Upper lobe of left lung (tissue), 4 donors: ENCODE measurements around the gene CCER1.
A peak's percentile ranks its signal among the peaks of the same experiment; 100 is the strongest.

ENCODE experiments used
- EP300 ChIP-seq, 4 donors: sonication (generic); formaldehyde crosslinking; IDR thresholded peaks; one replicate each; pipeline ENCODE4 v1.5.1; 2017; ENCODE audit warnings: antibody characterized with exemption in 4 of 4, control low read depth in 2 of 4
- POLR2A ChIP-seq, 4 donors: fragments of 450-650 bp; IDR thresholded peaks; one replicate each; pipeline ENCODE4 v1.5.1; 2016 to 2017; ENCODE audit warnings: antibody characterized with exemption in 4 of 4, mild to moderate bottlenecking in 2 of 4
- POLR2AphosphoS5 ChIP-seq, 2 donors: sonication (generic); formaldehyde crosslinking; IDR thresholded peaks; one replicate each; pipeline ENCODE4 v1.5.1; 2017; ENCODE audit warnings: antibody characterized with exemption in 2 of 2
- TF ChIP-seq, protein P1 (sequence below), 6 experiments: fragments of 450-650 bp in 4 of 6; fragments of 200-600 bp in 2 of 6; sonication (generic) in 2 of 6; IDR thresholded peaks; one replicate each; pipeline ENCODE4 v1.5.1; 2016 to 2019; ENCODE audit warnings: antibody characterized with exemption in 6 of 6

DNA sequence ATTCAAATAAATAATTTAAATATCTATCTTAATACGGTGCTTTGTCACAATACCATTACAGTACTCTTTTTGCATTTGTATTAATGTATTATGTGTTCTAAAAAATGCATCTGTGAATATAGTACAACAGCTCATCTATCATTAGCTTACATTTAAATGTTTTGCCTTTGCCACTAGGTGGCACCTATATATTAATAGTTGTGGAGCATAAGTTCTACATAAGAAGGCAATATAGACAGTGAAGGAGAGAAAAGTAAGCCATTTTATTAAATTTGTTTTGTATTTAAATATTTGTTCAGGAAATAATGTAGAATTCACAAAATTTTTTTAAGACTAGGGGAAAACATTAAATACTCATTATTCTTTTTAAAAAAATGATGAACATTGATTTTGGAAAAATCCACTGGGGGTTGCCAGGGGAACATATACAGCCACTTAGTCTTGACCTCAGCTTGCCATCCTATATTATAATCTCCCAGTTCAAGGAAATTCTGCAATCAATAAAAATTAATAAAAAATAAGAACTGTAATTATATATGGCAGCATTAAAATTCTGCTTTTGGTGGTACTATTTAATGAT is 9.8 kb downstream of the CCER1 start:
- TF ChIP-seq, protein P1, sequence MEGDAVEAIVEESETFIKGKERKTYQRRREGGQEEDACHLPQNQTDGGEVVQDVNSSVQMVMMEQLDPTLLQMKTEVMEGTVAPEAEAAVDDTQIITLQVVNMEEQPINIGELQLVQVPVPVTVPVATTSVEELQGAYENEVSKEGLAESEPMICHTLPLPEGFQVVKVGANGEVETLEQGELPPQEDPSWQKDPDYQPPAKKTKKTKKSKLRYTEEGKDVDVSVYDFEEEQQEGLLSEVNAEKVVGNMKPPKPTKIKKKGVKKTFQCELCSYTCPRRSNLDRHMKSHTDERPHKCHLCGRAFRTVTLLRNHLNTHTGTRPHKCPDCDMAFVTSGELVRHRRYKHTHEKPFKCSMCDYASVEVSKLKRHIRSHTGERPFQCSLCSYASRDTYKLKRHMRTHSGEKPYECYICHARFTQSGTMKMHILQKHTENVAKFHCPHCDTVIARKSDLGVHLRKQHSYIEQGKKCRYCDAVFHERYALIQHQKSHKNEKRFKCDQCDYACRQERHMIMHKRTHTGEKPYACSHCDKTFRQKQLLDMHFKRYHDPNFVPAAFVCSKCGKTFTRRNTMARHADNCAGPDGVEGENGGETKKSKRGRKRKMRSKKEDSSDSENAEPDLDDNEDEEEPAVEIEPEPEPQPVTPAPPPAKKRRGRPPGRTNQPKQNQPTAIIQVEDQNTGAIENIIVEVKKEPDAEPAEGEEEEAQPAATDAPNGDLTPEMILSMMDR (IDR thresholded peaks at IDR 0.05) = peak in 5 of 6 experiments; percentile 12 to 38 (median 31)
- TF ChIP-seq POLR2AphosphoS5 (IDR thresholded peaks at IDR 0.05) (no peak), POLR2A (IDR thresholded peaks at IDR 0.05) (no peak), EP300 (IDR thresholded peaks at IDR 0.05) (no peak)
